Activated gamma-delta T cell treated with Interleukin-2 at 50 U/mL for 16 hours (primary cell): ENCODE results near the gene CST6.
"Not testable (repeated sequence)": the region's sequence is repeated elsewhere in the genome, so short reads cannot be mapped to it uniquely, and the experiment has no call there.

ENCODE experiments used
- DNase-seq: peaks from one replicate; pipeline ENCODE4 v3.0.0-alpha.2; 2020

CST6 gene

GRCh38 chr11:66015936-66016792, 4.4 kb downstream of the CST6 start:
- no peak for DNase-seq

GRCh38 chr11:66016793-66017177, 5.0 kb downstream of the CST6 start:
- no peak for DNase-seq

GRCh38 chr11:66017321-66017720, 5.5 kb downstream of the CST6 start:
- no peak for DNase-seq

- no peak for DNase-seq
These were observed 8.4 kb downstream of the CST6 start for GRCh38 chr11:66020212-66020611.

- DNase-seq: no peak
These were observed 9.0 kb downstream of the CST6 start for GRCh38 chr11:66020618-66021357.

- DNase-seq: peak; percentile 76
These were observed 10.8 kb downstream of the CST6 start for GRCh38 chr11:66022401-66023185.

GRCh38 chr11:66023186-66023440, 11.3 kb downstream of the CST6 start:
- not testable (repeated sequence) for DNase-seq

- DNase-seq: no peak
These were observed 14.3 kb downstream of the CST6 start, which contains the start of gene CATSPER1 for GRCh38 chr11:66026017-66026529. Gene CATSPER1 (minus strand): TSS chr11:66026479. CDS start chr11:66026379, 100 bp downstream.

GRCh38 chr11:66032957-66033735, 21.3 kb downstream of the CST6 start:
- no peak for DNase-seq

- DNase-seq: no peak
These were observed 24.0 kb downstream of the CST6 start for GRCh38 chr11:66035653-66036333.

- no peak for DNase-seq
These were observed 24.5 kb downstream of the CST6 start for GRCh38 chr11:66036334-66036710.

- no peak for DNase-seq
These were observed 25.5 kb downstream of the CST6 start for GRCh38 chr11:66037327-66037726.

GRCh38 chr11:66039765-66040164, 28.0 kb downstream of the CST6 start:
- DNase-seq: no peak

- no peak for DNase-seq
These were observed 30.6 kb downstream of the CST6 start for GRCh38 chr11:66042227-66042995.

- DNase-seq: no peak
These were observed 31.4 kb downstream of the CST6 start for GRCh38 chr11:66042996-66043906.

GRCh38 chr11:66044757-66045156, 32.9 kb downstream of the CST6 start:
- no peak for DNase-seq

GRCh38 chr11:66045177-66045639, 33.4 kb downstream of the CST6 start:
- DNase-seq: peak; percentile 86

GRCh38 chr11:66046901-66047300, 35.1 kb downstream of the CST6 start:
- no peak for DNase-seq

GRCh38 chr11:66047541-66048365, 35.9 kb downstream of the CST6 start:
- no peak for DNase-seq
